ENCODE results near the gene PNPLA6. TPM values are rescaled to one million over a fixed set of nuclear protein-coding genes. Genes with fewer than 3 reads are reported as not detected.

PNPLA6 gene
- total and polyA plus RNA-seq, 2 of the 13 experiments (the other 11 are each of a cell fraction or from before 2014, with no cell fraction given) = 24.9 to 28.2 TPM

DNA sequence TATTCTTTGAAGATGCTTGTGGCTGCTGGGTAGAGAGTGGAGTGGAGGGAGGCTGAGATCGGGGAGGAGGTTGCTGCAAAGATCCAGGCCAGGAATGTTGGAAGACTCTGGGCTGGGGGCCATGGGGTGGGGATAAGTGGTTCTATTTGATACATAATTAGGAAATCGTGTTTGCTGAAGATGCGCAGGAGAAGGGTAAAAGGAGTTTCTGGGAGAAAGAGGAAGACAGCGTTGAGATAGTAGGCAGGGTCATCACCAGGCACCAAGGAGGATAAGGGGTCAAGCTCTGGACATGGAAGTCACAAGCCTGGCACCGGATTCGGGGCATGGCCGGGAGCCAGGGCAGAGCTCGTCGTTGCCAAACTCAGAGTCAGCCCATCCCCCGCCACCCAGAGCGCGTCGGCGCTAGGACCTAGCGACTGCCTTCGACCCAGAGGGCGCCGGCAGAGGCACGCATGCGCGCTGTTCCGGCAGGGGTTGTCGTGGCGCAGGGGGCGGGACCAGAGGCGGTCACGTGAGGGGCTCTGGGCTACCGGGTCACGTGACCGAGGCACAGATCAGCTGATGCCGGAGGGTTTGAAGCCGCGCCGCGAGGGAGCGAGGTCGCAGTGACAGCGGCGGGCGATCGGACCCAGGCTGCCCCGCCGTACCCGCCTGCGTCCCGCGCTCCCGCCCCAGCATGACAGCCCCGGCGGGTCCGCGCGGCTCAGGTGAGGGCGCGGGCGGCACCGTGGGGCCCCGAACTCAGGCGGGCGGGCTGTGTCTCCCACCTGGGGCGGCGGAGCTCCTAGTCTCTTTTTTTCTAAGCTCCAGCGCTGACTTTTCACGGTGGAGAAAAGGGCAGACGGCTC is 13.2 kb upstream of the PNPLA6 start, which contains the start of gene MCOLN1 (continued):
- TF ChIP-seq, protein P1, sequence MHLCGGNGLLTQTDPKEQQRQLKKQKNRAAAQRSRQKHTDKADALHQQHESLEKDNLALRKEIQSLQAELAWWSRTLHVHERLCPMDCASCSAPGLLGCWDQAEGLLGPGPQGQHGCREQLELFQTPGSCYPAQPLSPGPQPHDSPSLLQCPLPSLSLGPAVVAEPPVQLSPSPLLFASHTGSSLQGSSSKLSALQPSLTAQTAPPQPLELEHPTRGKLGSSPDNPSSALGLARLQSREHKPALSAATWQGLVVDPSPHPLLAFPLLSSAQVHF (CRISPR knock-in tag; IDR thresholded peaks at IDR 0.05) = no peak
- TF ChIP-seq ZNF691 (CRISPR knock-in tag; IDR thresholded peaks at IDR 0.05; ENCODE audit: borderline replicate concordance, low read depth) (0 out of 2 replicates have a peak, but pooled peaks have one; percentile 51), CREB1 (IDR thresholded peaks at IDR 0.05) (peak; percentile 66), CREB1 (CRISPR knock-in tag; IDR thresholded peaks at IDR 0.05) (peak; percentile 58; the same call in 1 of the 2 replicates), ZZZ3 (CRISPR knock-in tag; IDR thresholded peaks at IDR 0.05; ENCODE audit: borderline replicate concordance) (peak; percentile 94), FOXP1 (IDR thresholded peaks at IDR 0.05) (no peak), FOXP1 (CRISPR knock-in tag; IDR thresholded peaks at IDR 0.05) (peak; percentile 51; the same call in 1 of the 2 replicates), ZNF746 (CRISPR knock-in tag; IDR thresholded peaks at IDR 0.05) (no peak), RBM39 (IDR thresholded peaks at IDR 0.05; ENCODE audit: low read depth, low read length, poor library complexity, severe bottlenecking) (peak; percentile 43), MXI1 (IDR thresholded peaks at IDR 0.05; ENCODE audit: borderline replicate concordance, low read depth, low read length) (peak; percentile 93), RFX3 (CRISPR knock-in tag; IDR thresholded peaks at IDR 0.05) (no peak), ZBED4 (CRISPR knock-in tag; IDR thresholded peaks at IDR 0.05; ENCODE audit: borderline replicate concordance) (peak; percentile 76; the same call in 1 of the 2 replicates), RARA (CRISPR knock-in tag; IDR thresholded peaks at IDR 0.05) (peak; percentile 55), ZFP36 (IDR thresholded peaks at IDR 0.05; ENCODE audit: borderline replicate concordance, low read depth, low read length, partially characterized antibody) (no peak), CHCHD3 (CRISPR knock-in tag; IDR thresholded peaks at IDR 0.05) (peak; percentile 85; the same call in 1 of the 2 replicates), CERS6 (CRISPR knock-in tag; IDR thresholded peaks at IDR 0.05) (no peak), ZIK1 (CRISPR knock-in tag; IDR thresholded peaks at IDR 0.05; ENCODE audit: borderline replicate concordance, low read depth) (peak; percentile 77; the same call in 1 of the 2 replicates)
- TF ChIP-seq, protein P2, sequence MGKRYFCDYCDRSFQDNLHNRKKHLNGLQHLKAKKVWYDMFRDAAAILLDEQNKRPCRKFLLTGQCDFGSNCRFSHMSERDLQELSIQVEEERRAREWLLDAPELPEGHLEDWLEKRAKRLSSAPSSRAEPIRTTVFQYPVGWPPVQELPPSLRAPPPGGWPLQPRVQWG (CRISPR knock-in tag; IDR thresholded peaks at IDR 0.05; ENCODE audit: borderline replicate concordance, low read depth) = no peak
- TF ChIP-seq, protein P3, sequence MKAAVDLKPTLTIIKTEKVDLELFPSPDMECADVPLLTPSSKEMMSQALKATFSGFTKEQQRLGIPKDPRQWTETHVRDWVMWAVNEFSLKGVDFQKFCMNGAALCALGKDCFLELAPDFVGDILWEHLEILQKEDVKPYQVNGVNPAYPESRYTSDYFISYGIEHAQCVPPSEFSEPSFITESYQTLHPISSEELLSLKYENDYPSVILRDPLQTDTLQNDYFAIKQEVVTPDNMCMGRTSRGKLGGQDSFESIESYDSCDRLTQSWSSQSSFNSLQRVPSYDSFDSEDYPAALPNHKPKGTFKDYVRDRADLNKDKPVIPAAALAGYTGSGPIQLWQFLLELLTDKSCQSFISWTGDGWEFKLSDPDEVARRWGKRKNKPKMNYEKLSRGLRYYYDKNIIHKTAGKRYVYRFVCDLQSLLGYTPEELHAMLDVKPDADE (CRISPR knock-in tag; IDR thresholded peaks at IDR 0.05) = no peak

Data from HepG2 (cell line).